ENCODE results near the gene RER1.

The RER1 gene

DNA sequence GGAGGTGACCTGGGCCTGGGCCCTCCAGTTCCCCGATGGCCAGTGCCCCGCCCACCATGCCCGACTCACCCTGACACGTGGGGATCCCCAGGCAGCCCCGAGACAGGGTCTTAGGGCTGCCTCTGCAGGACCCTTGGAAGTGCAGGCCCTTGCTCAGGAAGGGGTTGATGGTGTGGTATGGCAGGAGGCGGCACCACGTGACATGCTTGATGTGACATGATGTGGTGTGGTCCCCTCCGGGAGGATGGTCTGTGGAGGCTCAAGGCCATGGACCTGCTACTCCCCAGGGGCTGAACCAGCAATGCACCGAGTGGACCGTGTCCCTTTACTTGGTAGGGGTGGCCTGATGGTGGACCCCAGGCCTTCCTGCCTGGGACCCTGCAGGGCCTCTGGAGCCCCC lies 62.6 kb downstream of the RER1 start:
- no peak overlapping the region for H3K4me3 ChIP-seq (ENCODE audit: low read length)
- no peak for DNase-seq (ENCODE audit: low read depth)
- TF ChIP-seq, protein P1, sequence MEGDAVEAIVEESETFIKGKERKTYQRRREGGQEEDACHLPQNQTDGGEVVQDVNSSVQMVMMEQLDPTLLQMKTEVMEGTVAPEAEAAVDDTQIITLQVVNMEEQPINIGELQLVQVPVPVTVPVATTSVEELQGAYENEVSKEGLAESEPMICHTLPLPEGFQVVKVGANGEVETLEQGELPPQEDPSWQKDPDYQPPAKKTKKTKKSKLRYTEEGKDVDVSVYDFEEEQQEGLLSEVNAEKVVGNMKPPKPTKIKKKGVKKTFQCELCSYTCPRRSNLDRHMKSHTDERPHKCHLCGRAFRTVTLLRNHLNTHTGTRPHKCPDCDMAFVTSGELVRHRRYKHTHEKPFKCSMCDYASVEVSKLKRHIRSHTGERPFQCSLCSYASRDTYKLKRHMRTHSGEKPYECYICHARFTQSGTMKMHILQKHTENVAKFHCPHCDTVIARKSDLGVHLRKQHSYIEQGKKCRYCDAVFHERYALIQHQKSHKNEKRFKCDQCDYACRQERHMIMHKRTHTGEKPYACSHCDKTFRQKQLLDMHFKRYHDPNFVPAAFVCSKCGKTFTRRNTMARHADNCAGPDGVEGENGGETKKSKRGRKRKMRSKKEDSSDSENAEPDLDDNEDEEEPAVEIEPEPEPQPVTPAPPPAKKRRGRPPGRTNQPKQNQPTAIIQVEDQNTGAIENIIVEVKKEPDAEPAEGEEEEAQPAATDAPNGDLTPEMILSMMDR (conservative IDR thresholded peaks at IDR 0.05; ENCODE audit: low read depth, low read length), result no peak
